ENCODE data around the gene FLG.
"Not testable (repeated sequence)": the region's sequence is repeated elsewhere in the genome, so short reads cannot be mapped to it uniquely, and the experiment has no call there.

FLG gene

GRCh38 chr1:152303139-152303872 is 21.7 kb downstream of the FLG start:
- not testable (repeated sequence) for FAIRE-seq

DNA sequence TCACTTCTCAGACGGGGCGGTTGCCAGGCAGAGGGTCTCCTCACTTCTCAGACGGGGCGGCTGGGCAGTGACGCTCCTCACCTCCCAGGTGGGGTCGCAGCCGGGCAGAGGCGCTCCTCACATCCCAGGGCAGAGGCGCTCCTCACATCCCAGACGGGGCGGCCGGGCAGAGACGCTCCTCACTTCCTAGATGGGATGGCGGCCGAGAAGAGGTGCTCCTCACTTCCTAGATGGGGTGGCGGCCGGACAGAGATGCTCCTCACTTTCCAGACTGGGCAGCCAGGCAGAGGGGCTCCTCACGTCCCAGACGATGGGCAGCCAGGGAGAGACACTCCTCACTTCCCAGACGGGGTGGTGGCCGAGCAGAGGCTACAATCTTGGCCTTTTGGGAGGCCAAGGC is 68.6 kb downstream of the FLG start:
- not testable (repeated sequence) for FAIRE-seq; DNase-seq (ENCODE audit: insufficient read length, low spot score)

More at GRCh38 chr1:152303139-152303872, 21.7 kb downstream of the FLG start:
- not testable (repeated sequence) for DNase-seq (ENCODE audit: insufficient read length, low spot score)
